D721Med (cell line): ENCODE data around the gene LARGE2.

Experiments used
- DNase-seq: peaks from one replicate; pipeline ENCODE4 v3.0.0; 2011; ENCODE audit warnings: low spot score; ENCODE audit not compliant: insufficient read length
- FAIRE-seq: peaks from 2 replicates; lab custom pipeline; 2011; peaks lifted over from hg19 to GRCh38; lab: Jason Lieb, UNC
- CTCF ChIP-seq: IDR thresholded peaks from 2 replicates; pipeline ENCODE4 v1.5.1; 2012; ENCODE audit warnings: mild to moderate bottlenecking, control low read depth; ENCODE audit not compliant: insufficient read depth; ENCODE audit errors: missing control alignments

The LARGE2 gene

GRCh38 chr11:45931739-45932138 lies 9.3 kb downstream of the LARGE2 start:
- FAIRE-seq (no peak), DNase-seq (no peak)
- TF ChIP-seq CTCF = no peak

GRCh38 chr11:45932217-45932616 lies 9.8 kb downstream of the LARGE2 start:
- FAIRE-seq = no peak
- TF ChIP-seq CTCF = no peak
- no peak for DNase-seq

GRCh38 chr11:45933131-45933831 lies 10.8 kb downstream of the LARGE2 start:
- no peak for FAIRE-seq
- TF ChIP-seq CTCF = no peak
- no peak for DNase-seq

- no peak for DNase-seq
- no peak for TF ChIP-seq CTCF
- FAIRE-seq = no peak
Observed at GRCh38 chr11:45933846-45934579, 11.6 kb downstream of the LARGE2 start.

- no peak for DNase-seq
- TF ChIP-seq CTCF = no peak
- FAIRE-seq = no peak
Observed at GRCh38 chr11:45934580-45935318, 12.3 kb downstream of the LARGE2 start.

- TF ChIP-seq CTCF = no peak
- FAIRE-seq (no peak), DNase-seq (no peak)
Observed at GRCh38 chr11:45935349-45936064, 13.1 kb downstream of the LARGE2 start.
